ENCODE results near the gene ASTN1.

The ASTN1 gene

DNA sequence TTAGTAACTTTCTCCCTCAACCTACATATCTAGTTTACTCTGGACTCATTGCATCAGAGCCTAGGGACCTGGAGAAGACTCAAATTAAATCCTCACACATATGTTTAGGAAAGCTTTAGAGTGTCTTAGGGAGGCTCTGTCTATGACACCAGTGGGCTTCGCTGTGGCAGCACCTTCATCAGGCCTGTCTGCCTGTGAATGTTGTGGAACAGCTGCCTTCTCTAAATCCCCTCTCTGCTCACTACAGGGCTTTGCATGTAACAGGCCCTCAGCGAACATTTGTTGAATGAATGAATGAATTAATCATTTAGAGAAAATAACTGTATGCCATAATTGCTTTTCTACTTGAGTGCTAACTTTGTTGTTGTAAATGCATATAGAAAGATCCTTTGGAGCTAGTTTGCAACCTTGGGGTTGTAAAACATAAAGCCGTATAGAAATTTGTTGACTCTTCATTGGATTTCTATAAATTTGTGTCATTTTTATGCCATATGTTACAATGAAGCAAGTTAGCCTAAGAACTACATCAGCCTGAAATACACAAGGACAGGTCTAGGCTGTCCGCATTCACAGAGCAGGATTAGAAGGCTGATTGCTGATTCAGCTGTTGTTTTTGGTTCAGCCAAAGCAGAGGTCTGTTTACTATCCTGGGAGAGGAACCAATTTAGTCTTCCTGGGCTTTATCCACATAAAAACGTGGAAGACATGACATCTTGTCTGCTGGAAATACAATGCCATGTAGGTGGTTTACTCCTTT is 238.0 kb downstream of the ASTN1 start:
- Mint-ChIP-seq H3K9me3 (peaks cover 15% of the 10 kb centered on the region), H3K4me1 (no peaks in the 10 kb centered on the region), H3K27ac (no peak overlapping the region), H3K4me3 (no peak overlapping the region), H3K36me3 (no peaks in the 10 kb centered on the region)
- DNase-seq (ENCODE audit: low spot score in 2 of 2) (no peak), ATAC-seq (no peak)

DNA sequence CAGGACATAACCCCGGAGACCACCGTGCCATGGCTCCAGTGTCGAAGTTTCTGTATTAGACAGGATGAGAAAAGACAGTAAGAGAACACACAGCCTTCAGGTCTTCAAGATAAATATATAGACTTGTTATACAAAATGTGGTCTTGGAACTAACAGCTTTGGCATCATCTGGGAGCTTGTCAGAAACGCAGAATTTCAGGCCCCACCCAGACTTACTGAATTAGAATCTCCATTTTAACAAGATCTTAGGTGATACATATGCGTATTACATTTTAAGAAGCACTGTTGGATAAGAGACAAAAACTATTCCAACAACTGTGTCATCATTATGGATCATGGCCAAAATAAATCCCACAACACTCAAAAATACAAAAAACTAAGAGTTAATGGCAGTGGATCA is 239.3 kb downstream of the ASTN1 start:
- Mint-ChIP-seq H3K4me3 (no peak overlapping the region), H3K27ac (no peak overlapping the region), H3K4me1 (no peaks in the 10 kb centered on the region), H3K9me3 (peaks cover 10% of the 10 kb centered on the region), H3K36me3 (no peaks in the 10 kb centered on the region)
- DNase-seq (ENCODE audit: low spot score in 2 of 2) (no peak), ATAC-seq (no peak)

DNA sequence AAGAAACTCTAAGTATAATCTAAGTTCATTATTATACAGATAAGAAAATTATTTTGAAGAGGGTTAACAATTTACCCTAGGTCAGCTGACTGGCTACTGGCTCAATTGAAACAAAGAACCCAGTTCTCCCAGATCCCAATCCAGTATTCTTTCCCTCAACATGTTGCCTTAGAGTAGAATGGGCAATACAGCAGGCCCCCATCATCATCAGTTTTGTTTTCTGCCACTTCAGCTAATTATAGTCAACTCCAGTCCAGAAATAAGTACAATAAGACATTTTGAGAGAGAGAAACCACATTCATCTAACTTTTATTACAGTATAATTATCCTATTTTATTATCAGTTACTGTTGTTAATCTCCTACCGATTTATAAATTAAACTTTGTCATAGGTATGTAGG is 241.2 kb downstream of the ASTN1 start:
- Mint-ChIP-seq H3K4me1 (no peaks in the 10 kb centered on the region), H3K27ac (no peak overlapping the region), H3K36me3 (no peaks in the 10 kb centered on the region), H3K9me3 (peaks cover 8% of the 10 kb centered on the region), H3K4me3 (no peak overlapping the region)
- DNase-seq (ENCODE audit: low spot score in 2 of 2) (no peak), ATAC-seq (no peak)

DNA sequence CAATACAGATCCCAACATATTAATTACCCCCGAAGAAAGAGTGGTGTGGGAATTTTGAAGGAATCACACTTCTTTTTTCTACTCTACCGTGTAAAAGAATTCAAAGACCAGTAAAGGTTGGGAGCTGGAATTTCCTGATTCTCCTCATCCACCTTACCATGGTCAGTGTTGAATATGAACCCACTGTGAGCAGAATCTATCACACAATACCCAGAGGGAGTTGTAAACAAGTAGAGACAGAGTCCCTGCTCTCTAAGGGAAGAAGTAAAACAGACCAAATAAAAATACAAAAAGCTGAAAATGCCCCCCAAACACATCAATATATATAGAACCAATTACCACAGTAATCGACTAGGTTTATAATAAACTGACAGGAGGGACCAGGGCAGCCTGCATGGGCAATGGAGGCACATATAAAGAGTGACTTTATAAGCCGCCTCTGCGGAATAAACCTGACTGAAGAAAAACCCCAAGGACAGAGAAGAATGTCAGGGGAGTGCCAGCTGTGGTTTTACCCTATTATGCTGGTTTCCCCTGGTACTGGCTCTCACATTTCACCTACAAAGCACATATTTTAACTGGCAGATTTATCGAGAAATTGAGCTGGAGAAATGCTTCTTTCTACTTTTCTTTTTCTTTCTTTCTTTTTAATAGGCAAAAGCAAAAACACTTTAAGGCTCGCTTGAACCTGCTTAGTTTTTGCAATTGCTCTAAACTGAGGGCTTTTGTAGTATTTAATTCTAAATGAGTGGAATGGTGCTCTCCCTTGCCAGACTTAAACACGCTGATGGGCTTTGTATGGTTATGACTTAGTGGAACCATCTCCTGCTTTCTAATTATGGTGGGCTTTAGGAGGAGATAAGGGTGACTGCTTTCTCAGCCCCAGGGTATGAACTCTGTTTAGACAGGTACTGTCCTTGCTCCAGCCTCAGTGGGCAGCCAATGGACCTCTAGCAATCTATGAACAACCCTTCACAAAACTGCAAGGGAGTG is 244.8 kb downstream of the ASTN1 start:
- no peak for ATAC-seq
- H3K9me3 Mint-ChIP-seq: peaks cover 11% of the 10 kb centered on the region
- H3K27ac Mint-ChIP-seq: no peak overlapping the region
- no peaks in the 10 kb centered on the region for H3K4me1 Mint-ChIP-seq
- H3K4me3 Mint-ChIP-seq: no peak overlapping the region
- DNase-seq (ENCODE audit: low spot score in 2 of 2): no peak
- no peaks in the 10 kb centered on the region for H3K36me3 Mint-ChIP-seq

DNA sequence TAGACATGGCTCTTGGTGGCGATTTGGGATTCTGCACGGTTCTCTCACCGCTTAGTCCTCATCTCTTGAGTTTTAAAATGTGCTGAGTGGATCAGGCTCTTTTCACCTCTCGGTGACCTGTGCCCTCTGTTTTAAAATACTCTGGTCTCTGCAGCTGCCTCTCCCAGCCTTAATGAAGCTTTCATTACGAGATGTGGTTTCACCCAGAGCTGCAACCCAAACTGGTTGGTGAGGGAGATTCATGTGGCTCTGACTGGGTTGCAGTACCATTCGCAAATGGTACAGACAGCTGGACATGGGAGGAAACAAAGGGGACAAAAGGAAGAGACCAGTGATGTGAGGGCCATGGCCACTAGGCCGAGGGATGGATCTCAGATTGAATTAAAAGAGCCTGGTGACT is 258.9 kb downstream of the ASTN1 start:
- no peak for ATAC-seq
- H3K27ac Mint-ChIP-seq: no peak overlapping the region
- peaks cover 8% of the 10 kb centered on the region for H3K9me3 Mint-ChIP-seq
- H3K36me3 Mint-ChIP-seq: no peaks in the 10 kb centered on the region
- DNase-seq (ENCODE audit: low spot score in 2 of 2): no peak
- no peaks in the 10 kb centered on the region for H3K4me1 Mint-ChIP-seq
- H3K4me3 Mint-ChIP-seq: no peak overlapping the region

DNA sequence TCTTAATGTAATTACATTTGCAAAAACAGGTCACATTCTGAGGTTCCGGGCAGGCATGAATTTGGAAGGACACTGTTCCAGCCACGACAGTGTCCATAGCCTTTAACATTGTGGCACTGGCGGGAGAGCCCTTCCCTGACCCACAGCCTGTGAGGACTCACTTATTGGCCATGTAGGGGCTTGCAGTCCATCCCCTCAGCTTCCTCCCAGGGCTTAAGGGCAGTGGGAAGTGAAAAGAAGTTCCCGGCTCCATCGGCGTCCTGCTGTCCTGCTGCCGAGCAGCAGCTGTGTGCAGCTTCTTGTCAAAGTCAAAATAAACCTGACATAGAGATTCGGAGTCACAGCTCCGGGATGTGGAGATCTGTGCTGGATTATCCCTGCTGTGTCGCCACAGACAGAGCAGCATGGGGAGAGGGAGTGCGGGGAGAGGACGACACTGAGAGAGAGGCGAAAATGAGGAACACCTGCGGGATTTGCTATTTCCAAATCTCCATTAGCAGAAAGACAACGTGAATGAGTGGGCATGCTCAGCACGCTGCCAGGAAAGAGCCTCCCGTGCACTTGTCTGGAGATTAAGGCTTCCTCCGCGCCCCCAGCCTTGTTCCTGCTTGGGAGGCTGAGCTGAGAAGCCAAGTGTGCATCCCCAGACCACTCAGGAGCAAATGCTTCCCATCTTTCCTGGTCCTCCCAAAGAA is 260.3 kb downstream of the ASTN1 start:
- ATAC-seq: no peak
- Mint-ChIP-seq H3K9me3 (peaks cover 8% of the 10 kb centered on the region), H3K27ac (no peak overlapping the region), H3K4me1 (no peaks in the 10 kb centered on the region), H3K36me3 (no peaks in the 10 kb centered on the region), H3K4me3 (no peak overlapping the region)
- DNase-seq (ENCODE audit: low spot score in 2 of 2): no peak

GRCh38 chr1:176903474-176903873 is 261.0 kb downstream of the ASTN1 start:
- ATAC-seq (no peak), DNase-seq (ENCODE audit: low spot score in 2 of 2) (no peak)
- Mint-ChIP-seq H3K9me3 (peaks cover 8% of the 10 kb centered on the region), H3K36me3 (no peaks in the 10 kb centered on the region), H3K4me1 (no peaks in the 10 kb centered on the region), H3K4me3 (no peak overlapping the region), H3K27ac (no peak overlapping the region)

DNA sequence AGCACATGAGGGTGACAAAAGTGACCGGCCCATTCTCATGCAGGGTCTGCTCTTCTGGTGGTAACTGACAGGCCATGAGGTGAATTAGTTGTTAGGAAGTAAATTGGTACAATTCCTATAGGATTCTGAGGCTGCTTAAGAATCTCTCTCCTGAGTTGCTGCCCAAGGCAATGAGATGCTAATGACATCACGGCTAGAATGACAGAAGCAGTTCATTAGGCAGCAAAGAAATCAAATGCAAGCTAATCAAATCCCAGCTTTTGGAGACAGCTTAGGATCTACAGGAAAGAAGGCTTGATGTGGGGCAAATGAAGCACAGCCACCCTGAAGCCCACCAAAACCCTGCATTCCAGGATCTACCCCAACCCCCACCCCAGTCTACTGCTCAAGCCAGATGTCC is 265.2 kb downstream of the ASTN1 start:
- no peaks in the 10 kb centered on the region for H3K4me1 Mint-ChIP-seq
- peaks cover 5% of the 10 kb centered on the region for H3K9me3 Mint-ChIP-seq
- no peak overlapping the region for H3K4me3 Mint-ChIP-seq

DNA sequence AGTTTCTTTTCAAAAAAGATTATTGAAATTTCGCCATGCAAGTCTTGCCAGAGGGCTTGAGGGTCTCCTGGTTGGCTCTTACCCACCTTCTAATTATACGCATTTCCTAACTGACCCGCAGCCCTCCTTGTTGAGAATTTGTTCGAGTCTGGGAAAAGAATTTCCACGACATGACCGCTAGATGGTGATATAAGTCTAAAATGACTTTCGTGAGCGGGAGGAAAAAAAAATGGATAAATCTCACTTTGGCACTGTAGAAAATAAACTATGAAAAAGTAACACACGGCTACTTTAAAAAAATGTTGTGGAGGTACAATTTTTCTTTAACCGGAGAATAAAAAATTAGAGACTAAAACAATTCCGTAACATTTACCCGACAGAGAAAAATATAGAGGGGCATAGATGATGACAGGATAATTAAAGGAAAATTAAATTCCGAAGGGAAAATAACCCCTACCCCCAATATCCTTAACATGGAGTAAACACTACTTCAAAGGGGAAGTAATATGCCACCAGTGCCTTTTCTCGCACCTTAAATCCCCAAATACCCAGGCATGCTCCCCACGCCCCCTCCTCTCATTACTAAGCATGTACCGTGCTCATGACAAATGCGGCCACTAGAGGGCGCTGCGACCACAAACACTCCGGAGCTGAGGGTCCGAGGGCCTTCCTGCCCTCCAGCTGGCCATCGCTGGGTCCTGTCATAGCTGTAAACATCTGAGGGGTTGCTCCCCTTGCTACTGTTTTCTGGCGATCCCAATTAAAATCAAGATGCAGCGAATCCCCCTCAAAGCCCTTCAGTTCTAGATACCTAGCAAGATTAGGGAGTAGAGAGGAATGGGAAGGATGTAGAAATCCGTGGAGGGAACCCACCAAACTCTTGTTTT is 266.9 kb downstream of the ASTN1 start:
- Mint-ChIP-seq H3K27ac (no peak overlapping the region), H3K36me3 (no peaks in the 10 kb centered on the region), H3K4me1 (no peaks in the 10 kb centered on the region), H3K9me3 (no peaks in the 10 kb centered on the region), H3K4me3 (no peak overlapping the region)
- ATAC-seq: no peak
- DNase-seq (ENCODE audit: low spot score in 2 of 2): peak; percentile 3 to 53

More for the DNA sequence above, 265.2 kb downstream of the ASTN1 start:
- H3K27ac Mint-ChIP-seq: no peak overlapping the region
- DNase-seq (ENCODE audit: low spot score in 2 of 2): no peak
- H3K36me3 Mint-ChIP-seq: no peaks in the 10 kb centered on the region
- ATAC-seq: no peak

DNA sequence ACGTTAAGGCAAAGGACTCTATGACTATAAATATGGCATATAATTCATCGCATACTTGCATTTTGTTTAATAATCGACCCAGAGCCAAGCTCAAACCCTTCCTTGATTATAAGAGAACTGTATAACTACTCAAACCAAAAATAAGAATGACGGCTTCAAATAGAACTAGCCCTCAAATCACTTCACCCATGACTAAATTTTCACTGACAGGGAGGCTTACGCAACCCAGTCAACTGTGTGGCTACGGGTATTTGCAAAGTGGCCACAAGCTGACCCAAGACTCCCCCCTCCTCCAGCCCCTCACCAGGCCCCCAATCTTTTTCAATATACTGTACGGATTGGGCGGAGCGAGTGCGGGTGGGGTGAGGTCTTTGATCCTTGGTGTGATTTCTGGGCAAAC is 268.3 kb downstream of the ASTN1 start:
- Mint-ChIP-seq H3K4me3 (no peak overlapping the region), H3K9me3 (no peaks in the 10 kb centered on the region), H3K4me1 (no peaks in the 10 kb centered on the region), H3K36me3 (no peaks in the 10 kb centered on the region), H3K27ac (no peak overlapping the region)
- DNase-seq (ENCODE audit: low spot score in 2 of 2): no peak
- ATAC-seq: no peak

DNA sequence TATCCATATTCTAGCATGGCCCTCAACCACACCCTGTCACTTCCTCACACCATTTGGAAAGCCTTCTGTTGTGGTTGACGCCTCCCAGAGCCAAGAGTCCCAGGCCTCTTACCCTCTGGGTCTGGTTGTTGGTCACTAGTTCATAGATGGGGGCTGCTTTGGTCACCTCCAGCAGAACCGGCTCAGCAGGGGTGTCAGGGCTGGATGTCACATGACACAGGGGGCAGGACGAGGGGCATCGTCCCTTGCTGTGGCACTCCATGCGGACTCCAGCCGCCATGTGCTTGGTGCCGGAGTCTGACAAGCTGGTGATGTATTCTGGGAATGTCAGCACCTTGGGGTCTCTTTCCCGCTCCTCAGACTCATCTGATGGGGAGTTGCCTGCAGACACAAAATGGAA is 270.1 kb downstream of the ASTN1 start:
- Mint-ChIP-seq H3K36me3 (no peaks in the 10 kb centered on the region), H3K4me3 (no peak overlapping the region), H3K27ac (no peak overlapping the region), H3K4me1 (no peaks in the 10 kb centered on the region), H3K9me3 (peaks cover 3% of the 10 kb centered on the region)
- DNase-seq (ENCODE audit: low spot score in 2 of 2): no peak
- no peak for ATAC-seq

DNA sequence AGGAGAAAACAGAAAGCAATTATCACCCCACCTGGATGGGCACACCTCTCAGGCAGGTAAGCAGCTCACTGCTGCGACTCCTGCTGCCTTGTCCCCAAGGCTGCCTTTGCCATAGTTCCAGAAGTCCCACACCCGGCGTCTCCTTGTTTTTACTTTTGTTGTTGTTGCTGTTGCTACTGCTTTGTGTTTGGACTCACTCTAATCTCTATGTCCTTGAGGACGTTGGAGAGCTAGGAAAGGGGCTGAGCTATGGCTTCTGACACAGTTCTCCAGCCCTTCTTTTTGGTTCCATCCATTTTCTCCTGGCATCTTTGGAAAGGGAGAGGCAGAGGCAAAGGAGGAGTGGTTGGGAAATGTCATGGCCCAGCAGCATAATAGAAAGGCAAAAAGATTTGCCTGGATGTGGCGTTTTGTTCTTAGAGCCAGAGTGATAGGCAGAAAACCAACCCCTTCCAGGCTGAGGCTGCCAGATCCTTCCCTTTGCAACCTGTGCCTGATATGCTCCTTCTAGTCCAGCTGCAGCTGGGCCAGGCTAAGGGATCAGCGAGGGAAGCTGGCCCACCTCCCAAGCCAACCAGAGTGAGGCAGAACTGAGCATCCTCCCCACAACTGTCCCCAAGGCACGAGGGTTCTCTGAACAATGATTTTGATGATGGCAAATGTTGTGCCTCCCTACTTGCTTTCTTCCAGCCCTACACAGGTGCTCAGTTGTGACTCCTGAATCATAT is 270.7 kb downstream of the ASTN1 start:
- Mint-ChIP-seq H3K36me3 (no peaks in the 10 kb centered on the region), H3K4me3 (no peak overlapping the region), H3K4me1 (no peaks in the 10 kb centered on the region), H3K9me3 (peaks cover 3% of the 10 kb centered on the region), H3K27ac (no peak overlapping the region)
- DNase-seq (ENCODE audit: low spot score in 2 of 2) (no peak), ATAC-seq (no peak)

DNA sequence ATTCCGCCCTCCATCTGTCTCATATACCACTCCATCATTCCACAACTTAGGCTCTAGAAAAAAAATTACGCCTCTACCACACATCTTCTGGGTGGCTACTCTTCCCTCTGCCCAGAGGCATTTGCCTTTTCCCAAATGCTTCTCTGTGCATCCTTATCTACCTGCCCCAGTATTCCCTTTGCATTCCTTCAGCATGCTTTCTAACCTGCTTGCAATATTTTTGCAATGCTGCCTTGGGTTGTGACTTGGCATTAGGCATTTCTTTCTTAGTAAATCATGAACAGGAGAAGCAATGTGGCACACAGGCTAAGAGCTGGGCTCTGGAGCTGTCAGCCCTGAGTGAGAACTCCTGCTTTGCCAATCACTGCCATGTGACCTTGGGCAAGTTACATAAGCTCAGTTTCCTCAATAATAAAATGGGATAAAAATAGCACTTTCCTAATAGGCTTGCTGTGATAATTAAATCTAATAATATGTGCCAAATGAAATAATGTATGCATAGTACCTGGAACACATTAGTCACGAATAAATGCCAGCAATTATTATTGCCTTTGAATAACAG is 276.0 kb downstream of the ASTN1 start:
- ATAC-seq (no peak), DNase-seq (ENCODE audit: low spot score in 2 of 2) (no peak)
- H3K4me3 Mint-ChIP-seq: no peak overlapping the region
- H3K4me1 Mint-ChIP-seq: no peaks in the 10 kb centered on the region
- no peak overlapping the region for H3K27ac Mint-ChIP-seq
- H3K9me3 Mint-ChIP-seq: peaks cover 7% of the 10 kb centered on the region
- no peaks in the 10 kb centered on the region for H3K36me3 Mint-ChIP-seq

DNA sequence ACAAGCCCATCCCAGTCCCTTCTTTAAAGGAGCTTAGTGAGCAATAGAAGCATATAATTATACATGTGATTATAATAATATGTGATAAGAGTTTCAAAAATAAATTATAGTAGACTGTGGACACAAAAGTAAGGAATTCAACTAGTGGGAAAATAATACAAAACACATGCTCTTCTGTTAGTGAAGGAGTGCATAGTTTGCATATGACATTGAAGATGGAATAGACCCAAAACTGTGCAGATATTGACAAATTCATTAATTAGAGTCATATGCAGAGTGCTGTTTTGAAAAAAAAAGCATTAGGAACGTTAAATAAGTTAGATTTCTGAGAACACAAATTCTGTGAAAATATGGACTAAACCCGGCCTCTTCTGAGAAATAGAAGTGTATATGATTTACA is 278.8 kb downstream of the ASTN1 start:
- Mint-ChIP-seq H3K36me3 (no peaks in the 10 kb centered on the region), H3K4me3 (no peak overlapping the region), H3K9me3 (peaks cover 7% of the 10 kb centered on the region), H3K27ac (no peak overlapping the region), H3K4me1 (no peaks in the 10 kb centered on the region)
- ATAC-seq (no peak), DNase-seq (ENCODE audit: low spot score in 2 of 2) (no peak)
